TTC549 (cell line): ENCODE data around the gene ARHGAP40.

Experiments used
- FAIRE-seq: peaks from 2 replicates; lab custom pipeline; 2012; peaks lifted over from hg19 to GRCh38; lab: Jason Lieb, UNC

Gene ARHGAP40

GRCh38 chr20:38651562-38651961, 50.0 kb downstream of the ARHGAP40 start:
- no peak for FAIRE-seq

GRCh38 chr20:38652995-38653394, 51.4 kb downstream of the ARHGAP40 start:
- FAIRE-seq = no peak

GRCh38 chr20:38657390-38657789, 55.8 kb downstream of the ARHGAP40 start:
- no peak for FAIRE-seq

GRCh38 chr20:38658879-38659596, 57.4 kb downstream of the ARHGAP40 start:
- no peak for FAIRE-seq

GRCh38 chr20:38659597-38659880, 57.9 kb downstream of the ARHGAP40 start:
- FAIRE-seq = no peak

- no peak for FAIRE-seq
Observed at GRCh38 chr20:38660429-38660828, 58.8 kb downstream of the ARHGAP40 start.

GRCh38 chr20:38663660-38664059, 62.1 kb downstream of the ARHGAP40 start:
- FAIRE-seq = no peak

- no peak for FAIRE-seq
Observed at GRCh38 chr20:38664284-38664683, 62.7 kb downstream of the ARHGAP40 start.

- FAIRE-seq = no peak
Observed at GRCh38 chr20:38665094-38665493, 63.5 kb downstream of the ARHGAP40 start.

- no peak for FAIRE-seq
Observed at GRCh38 chr20:38665506-38666285, 64.1 kb downstream of the ARHGAP40 start.

GRCh38 chr20:38667417-38667956, 65.9 kb downstream of the ARHGAP40 start:
- FAIRE-seq = no peak

GRCh38 chr20:38669688-38670087, 68.1 kb downstream of the ARHGAP40 start:
- no peak for FAIRE-seq

- no peak for FAIRE-seq
Observed at GRCh38 chr20:38670786-38671185, 69.2 kb downstream of the ARHGAP40 start.

- FAIRE-seq = no peak
Observed at GRCh38 chr20:38671186-38671585, 69.6 kb downstream of the ARHGAP40 start.

- FAIRE-seq = no peak
Observed at GRCh38 chr20:38671701-38672292, 70.2 kb downstream of the ARHGAP40 start.

GRCh38 chr20:38672504-38672903, 70.9 kb downstream of the ARHGAP40 start:
- FAIRE-seq = no peak

- no peak for FAIRE-seq
Observed at GRCh38 chr20:38673261-38673660, 71.7 kb downstream of the ARHGAP40 start.

- FAIRE-seq = no peak
Observed at GRCh38 chr20:38673725-38674091, 72.1 kb downstream of the ARHGAP40 start.

GRCh38 chr20:38674092-38674764, 72.6 kb downstream of the ARHGAP40 start:
- FAIRE-seq = no peak

- no peak for FAIRE-seq
Observed at GRCh38 chr20:38674765-38675133, 73.1 kb downstream of the ARHGAP40 start.

- no peak for FAIRE-seq
Observed at GRCh38 chr20:38676576-38676975, 75.0 kb downstream of the ARHGAP40 start.

GRCh38 chr20:38680500-38681306, 79.1 kb downstream of the ARHGAP40 start:
- no peak for FAIRE-seq
